Tibial artery (tissue), 4 donors: ENCODE measurements around the gene OTUB1.

ENCODE experiments used
- DNase-seq, 2 donors: peaks; one replicate each; pipeline ENCODE4 v3.0.0-alpha.2; 2019
- H3K27ac ChIP-seq, 2 donors: fragments of 200-600 bp; sonication (generic) in 1 of 2; 1 replicate in 1 of 2; 2 replicates in 1 of 2; pipeline ENCODE4 v1.5.1; 2018 to 2019; ENCODE audit warnings: mild to moderate bottlenecking in 1 of 2
- H3K27me3 ChIP-seq, 2 donors: fragments of 200-600 bp; sonication (generic) in 1 of 2; one replicate each; pipeline versions ENCODE4 v1.5.1 to v1.6.0; 2016 to 2019
- H3K36me3 ChIP-seq, 3 donors: fragments of 200-600 bp; sonication (generic) in 2 of 3; one replicate each; pipeline ENCODE4 v1.5.1; 2016 to 2019; ENCODE audit warnings: mild to moderate bottlenecking in 2 of 3
- H3K4me1 ChIP-seq, 4 donors: fragments of 200-600 bp; sonication (generic) in 2 of 4; 1 replicate in 3 of 4; 2 replicates in 1 of 4; pipeline ENCODE4 v1.5.1; 2016 to 2019
- H3K4me3 ChIP-seq, 2 donors: fragments of 200-600 bp; sonication (generic) in 1 of 2; 1 replicate in 1 of 2; 2 replicates in 1 of 2; pipeline ENCODE4 v1.5.1; 2018 to 2019; ENCODE audit warnings: mild to moderate bottlenecking in 2 of 2
- H3K9me3 ChIP-seq, 3 donors: fragments of 200-600 bp; sonication (generic) in 1 of 3; one replicate each; pipeline ENCODE4 v1.5.1; 2016 to 2019
- CTCF ChIP-seq, 2 experiments: fragments of 200-600 bp in 1 of 2; fragments of 450-650 bp in 1 of 2; IDR thresholded peaks; one replicate each; pipeline ENCODE4 v1.5.1; 2017 to 2019; ENCODE audit warnings: antibody characterized with exemption in 2 of 2, mild to moderate bottlenecking in 1 of 2, moderate library complexity in 1 of 2
- intact Hi-C: fragments of 100-400 bp; cut with DNase I; formaldehyde crosslinking; loops from one replicate; pipeline ENCODE4 v1.15.0; 2023; ENCODE audit warnings: low total_unique reads

OTUB1 gene

DNA sequence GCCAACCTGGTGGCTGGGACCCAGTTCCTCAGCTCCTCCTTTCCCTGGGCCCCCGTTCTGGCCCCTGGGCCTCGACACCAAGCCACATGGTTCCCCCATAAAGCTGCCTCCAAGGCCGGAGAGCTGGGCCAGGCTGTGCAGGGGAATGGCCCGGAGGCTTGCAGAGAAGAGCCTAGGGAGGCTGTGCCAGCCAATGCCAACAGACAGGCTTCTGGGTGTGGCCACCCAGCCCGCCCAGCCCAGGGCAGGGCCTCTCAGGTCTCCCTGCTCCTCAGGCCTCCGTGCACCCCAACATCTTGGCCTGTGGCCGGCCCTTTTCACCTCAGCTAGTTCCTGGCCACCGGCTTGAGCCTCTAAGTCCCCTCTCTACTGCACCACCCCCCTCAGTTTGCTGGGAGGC lies 32.1 kb downstream of the OTUB1 start:
- Histone ChIP-seq H3K4me3 (no peak overlapping the region), H3K4me1 (peaks cover 0 to 16% (median 0%) of the 10 kb centered on the region in 4 donors), H3K27me3 (peaks cover 0 to 7% of the 10 kb centered on the region in 2 donors), H3K27ac (no peak overlapping the region), H3K9me3 (no peaks in the 10 kb centered on the region), H3K36me3 (no peaks in the 10 kb centered on the region)
- intact Hi-C loops, result no loop called here
- TF ChIP-seq CTCF (IDR thresholded peaks at IDR 0.05), result no peak
- DNase-seq, result no peak

GRCh38 chr11:64019106-64020037 lies 33.1 kb downstream of the OTUB1 start:
- no peaks in the 10 kb centered on the region for H3K36me3 ChIP-seq
- H3K4me1 ChIP-seq, result peaks cover 0 to 16% (median 0%) of the 10 kb centered on the region in 4 donors
- H3K9me3 ChIP-seq, result no peaks in the 10 kb centered on the region
- no peak for TF ChIP-seq CTCF (IDR thresholded peaks at IDR 0.05)
- H3K27me3 ChIP-seq, result peaks cover 0 to 7% of the 10 kb centered on the region in 2 donors
- no peak overlapping the region for H3K4me3 ChIP-seq
- DNase-seq, result no peak
- intact Hi-C loops, result no loop called here
- H3K27ac ChIP-seq, result no peak overlapping the region

GRCh38 chr11:64020976-64021756 lies 34.9 kb downstream of the OTUB1 start:
- intact Hi-C loops, result no loop called here
- Histone ChIP-seq H3K4me3 (no peak overlapping the region), H3K27me3 (peaks cover 0 to 7% of the 10 kb centered on the region in 2 donors), H3K9me3 (no peaks in the 10 kb centered on the region), H3K27ac (no peak overlapping the region), H3K4me1 (peaks cover 0 to 16% (median 0%) of the 10 kb centered on the region in 4 donors), H3K36me3 (no peaks in the 10 kb centered on the region)
- TF ChIP-seq CTCF (IDR thresholded peaks at IDR 0.05), result no peak
- DNase-seq, result no peak

DNA sequence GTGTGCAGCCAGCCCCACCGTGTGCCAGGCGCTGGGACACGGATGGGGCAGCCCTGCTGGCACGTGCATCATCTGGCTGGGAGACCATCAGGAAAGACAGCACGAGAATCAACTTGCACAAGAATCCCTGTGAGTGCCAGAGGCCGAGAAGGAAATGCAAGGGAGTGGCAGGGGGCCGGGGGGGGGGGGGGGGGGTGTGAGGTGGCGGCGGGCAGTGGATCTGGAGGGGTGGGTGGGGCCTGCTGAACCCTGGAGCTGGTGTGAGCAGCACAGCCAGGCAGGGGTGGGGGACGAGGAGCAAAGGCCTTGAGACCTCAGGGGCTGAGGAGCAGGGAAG lies 35.5 kb downstream of the OTUB1 start:
- Histone ChIP-seq H3K27ac (no peak overlapping the region), H3K27me3 (peaks cover 0 to 7% of the 10 kb centered on the region in 2 donors), H3K9me3 (no peaks in the 10 kb centered on the region), H3K4me1 (peaks cover 0 to 16% (median 0%) of the 10 kb centered on the region in 4 donors), H3K36me3 (no peaks in the 10 kb centered on the region), H3K4me3 (no peak overlapping the region)
- intact Hi-C loops, result no loop called here
- no peak for TF ChIP-seq CTCF (IDR thresholded peaks at IDR 0.05)
- DNase-seq, result no peak

- Histone ChIP-seq H3K36me3 (no peaks in the 10 kb centered on the region), H3K27me3 (peaks cover 0 to 7% of the 10 kb centered on the region in 2 donors), H3K27ac (no peak overlapping the region), H3K4me3 (no peak overlapping the region), H3K9me3 (no peaks in the 10 kb centered on the region), H3K4me1 (peaks cover 0 to 16% (median 0%) of the 10 kb centered on the region in 4 donors)
- no peak for TF ChIP-seq CTCF (IDR thresholded peaks at IDR 0.05)
- DNase-seq, result no peak
- intact Hi-C loops, result no loop called here
These were observed 36.0 kb downstream of the OTUB1 start for GRCh38 chr11:64022125-64022784.
